Gastrocnemius medialis (tissue), 4 donors: Measurements from ENCODE around the gene CCDC77. TPM values are rescaled to one million over a fixed set of nuclear protein-coding genes. Genes with fewer than 3 reads are reported as not detected.
A peak's percentile ranks its signal among the peaks of the same experiment; 100 is the strongest.

Experiments
- ATAC-seq, 2 donors: fragments of 150-250 bp; one replicate each; pipeline ENCODE4 v1.9.1; 2016
- DNase-seq, 2 donors: peaks; one replicate each; pipeline ENCODE4 v3.0.0-alpha.2; 2019
- H3K27ac ChIP-seq, 4 donors: fragments of 200-600 bp; sonication (generic); 1 replicate in 1 of 4; 2 replicates in 3 of 4; pipeline ENCODE4 v1.5.1; 2016 to 2018; ENCODE audit warnings: mild to moderate bottlenecking in 2 of 4, moderate library complexity in 1 of 4
- H3K27me3 ChIP-seq, 3 donors: fragments of 200-600 bp; sonication (generic) in 2 of 3; 1 replicate in 1 of 3; 2 replicates in 2 of 3; pipeline versions ENCODE4 v1.5.1 to v1.6.0; 2016 to 2019; ENCODE audit warnings: mild to moderate bottlenecking in 1 of 3, moderate library complexity in 1 of 3
- H3K36me3 ChIP-seq, 2 donors: fragments of 200-600 bp; sonication (generic) in 1 of 2; one replicate each; pipeline ENCODE4 v1.5.1; 2017 to 2018
- H3K4me1 ChIP-seq, 2 donors: fragments of 200-600 bp; sonication (generic) in 1 of 2; one replicate each; pipeline ENCODE4 v1.5.1; 2016 to 2017; ENCODE audit warnings: mild to moderate bottlenecking in 2 of 2
- H3K4me3 ChIP-seq, 4 donors: fragments of 200-600 bp; sonication (generic) in 3 of 4; 1 replicate in 1 of 4; 2 replicates in 3 of 4; pipeline ENCODE4 v1.5.1; 2016 to 2019; ENCODE audit warnings: mild to moderate bottlenecking in 2 of 4
- H3K9me3 ChIP-seq, 3 donors: fragments of 200-600 bp; sonication (generic) in 2 of 3; 1 replicate in 1 of 3; 2 replicates in 2 of 3; pipeline ENCODE4 v1.5.1; 2016 to 2019
- CTCF ChIP-seq, 5 experiments: fragments of 450-650 bp in 3 of 5; fragments of 200-600 bp in 2 of 5; sonication (generic) in 2 of 5; IDR thresholded peaks in 4 of 5; conservative IDR thresholded peaks in 1 of 5; 1 replicate in 4 of 5; 2 replicates in 1 of 5; pipeline ENCODE4 v1.5.1; 2016 to 2019; ENCODE audit warnings: antibody characterized with exemption in 5 of 5, mild to moderate bottlenecking in 3 of 5, moderate library complexity in 3 of 5
- POLR2A ChIP-seq, 2 donors: fragments of 450-650 bp; IDR thresholded peaks; one replicate each; pipeline ENCODE4 v1.6.1; 2017; ENCODE audit warnings: antibody characterized with exemption in 2 of 2, mild to moderate bottlenecking in 2 of 2, moderate library complexity in 2 of 2
- in situ Hi-C, 4 donors: fragments of 200-750 bp; cut with MboI; loops; one replicate each; pipeline versions ENCODE4 v1.15.0 to v1.8.0; 2017; ENCODE audit warnings: low sequenced_read_pairs in 4 of 4
- intact Hi-C: fragments of 100-400 bp; cut with DNase I; formaldehyde crosslinking; loops from one replicate; pipeline ENCODE4 v1.15.1; 2023; ENCODE audit warnings: low total_unique reads
- total RNA-seq, 4 donors: library from RNA; depleted of rRNA; stranded (reverse); fragments of >200 nt; gene quantifications; one replicate each; pipeline versions ENCODE4 v1.1.0 to v1.2.3, GENCODE V29; 2016

The CCDC77 gene
- total RNA-seq, 4 donors from 2014 or later = 2.6 to 20.2 (median 7.4) TPM

- H3K4me3 ChIP-seq = no peak overlapping the region
- intact Hi-C loops = loop anchor here (2.0 kb wide), 1 partner anchor 90 kb away; no protein-coding TSS in a partner anchor
- H3K36me3 ChIP-seq = no peaks in the 10 kb centered on the region
- H3K27ac ChIP-seq = no peak overlapping the region
- no peaks in the 10 kb centered on the region for H3K4me1 ChIP-seq
- ATAC-seq (no peak), DNase-seq (no peak)
- H3K27me3 ChIP-seq = no peaks in the 10 kb centered on the region
- H3K9me3 ChIP-seq = no peaks in the 10 kb centered on the region
- TF ChIP-seq POLR2A (IDR thresholded peaks at IDR 0.05) = no peak
- no peak for TF ChIP-seq CTCF (IDR thresholded peaks at IDR 0.05 in 4 of 5, conservative IDR thresholded peaks at IDR 0.05 in 1 of 5)
- in situ Hi-C loops = loop anchor here in 3 of 4 donors (5.0 to 10.0 kb wide), 3 partner anchors 86 to 103 kb away; no protein-coding TSS in a partner anchor
Observed at GRCh38 chr12:449203-449602, 47.8 kb downstream of the CCDC77 start.

DNA sequence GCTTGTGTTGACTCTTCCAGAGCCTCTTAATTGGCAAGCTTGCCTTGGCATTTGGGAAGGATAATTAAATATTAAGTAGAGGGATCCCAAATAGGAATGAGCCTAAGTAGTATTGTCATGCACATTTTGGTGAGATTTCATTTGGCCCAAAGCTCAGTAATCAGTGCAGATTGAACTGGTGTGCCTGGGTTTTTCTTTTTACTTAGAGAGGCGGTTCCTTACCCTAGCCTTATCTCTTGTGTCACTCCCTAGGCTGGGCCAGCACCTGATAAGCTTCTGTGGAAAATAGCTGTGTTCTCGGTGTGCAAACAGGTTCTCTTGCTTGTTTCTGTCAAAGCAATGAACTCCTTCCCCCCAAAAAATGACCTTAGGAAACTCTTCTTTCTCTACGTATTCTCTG, 49.0 kb downstream of the CCDC77 start:
- H3K4me3 ChIP-seq = no peak overlapping the region
- DNase-seq (no peak), ATAC-seq (no peak)
- H3K27me3 ChIP-seq = no peaks in the 10 kb centered on the region
- in situ Hi-C loops (no loop called here), intact Hi-C loops (no loop called here)
- H3K9me3 ChIP-seq = no peaks in the 10 kb centered on the region
- TF ChIP-seq POLR2A (IDR thresholded peaks at IDR 0.05) = no peak
- no peak for TF ChIP-seq CTCF (IDR thresholded peaks at IDR 0.05 in 4 of 5, conservative IDR thresholded peaks at IDR 0.05 in 1 of 5)
- no peaks in the 10 kb centered on the region for H3K4me1 ChIP-seq
- H3K27ac ChIP-seq = no peak overlapping the region
- no peaks in the 10 kb centered on the region for H3K36me3 ChIP-seq

DNA sequence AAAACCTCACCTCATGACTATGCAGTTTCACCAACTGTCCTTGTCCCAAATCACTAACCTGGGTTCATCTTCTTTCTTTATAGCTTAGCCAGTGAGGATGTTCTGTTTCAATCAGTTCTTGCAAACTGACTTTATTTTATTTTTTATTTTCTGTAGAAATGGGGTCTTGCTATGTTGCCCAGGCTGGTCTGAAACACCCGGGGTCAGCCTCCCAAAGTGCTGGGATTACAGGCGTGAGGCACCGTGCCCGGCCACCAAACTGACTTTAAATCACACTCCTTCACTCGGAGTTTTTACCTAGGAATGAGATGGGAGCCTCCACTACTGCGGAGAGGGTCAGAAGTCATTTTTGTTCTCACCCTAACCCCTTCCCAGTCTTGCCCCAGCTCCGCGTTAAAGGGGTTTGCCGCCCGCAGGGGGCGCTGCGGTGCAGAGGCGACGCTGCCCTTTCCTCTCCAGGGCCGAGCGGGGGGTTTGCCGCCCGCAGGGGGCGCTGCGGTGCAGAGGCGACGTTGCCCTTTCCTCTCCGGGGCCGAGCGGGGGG, 51.3 kb downstream of the CCDC77 start:
- intact Hi-C loops (loop anchor here (1.0 kb wide), 1 partner anchor 95 kb away; no protein-coding TSS in a partner anchor), in situ Hi-C loops (no loop called here)
- H3K27ac ChIP-seq = no peak overlapping the region
- no peak overlapping the region for H3K4me3 ChIP-seq
- TF ChIP-seq POLR2A (IDR thresholded peaks at IDR 0.05) (no peak), CTCF (IDR thresholded peaks at IDR 0.05 in 4 of 5, conservative IDR thresholded peaks at IDR 0.05 in 1 of 5) (peak in 2 of 5 experiments; percentile 27 to 32)
- H3K4me1 ChIP-seq = no peaks in the 10 kb centered on the region
- H3K36me3 ChIP-seq = no peaks in the 10 kb centered on the region
- ATAC-seq (no peak), DNase-seq (no peak)
- H3K9me3 ChIP-seq = no peaks in the 10 kb centered on the region
- H3K27me3 ChIP-seq = peaks cover 0 to under 1% (median 0%) of the 10 kb centered on the region in 3 donors

GRCh38 chr12:454833-455232, 53.4 kb downstream of the CCDC77 start:
- no peak for ATAC-seq
- no peaks in the 10 kb centered on the region for H3K36me3 ChIP-seq
- TF ChIP-seq CTCF (IDR thresholded peaks at IDR 0.05 in 4 of 5, conservative IDR thresholded peaks at IDR 0.05 in 1 of 5) = no peak
- no peak for TF ChIP-seq POLR2A (IDR thresholded peaks at IDR 0.05)
- in situ Hi-C loops = loop anchor here in 1 of 4 donors (5.0 kb wide), 1 partner anchor 97 kb away; no protein-coding TSS in a partner anchor
- no peak overlapping the region for H3K4me3 ChIP-seq
- H3K9me3 ChIP-seq = no peaks in the 10 kb centered on the region
- DNase-seq = no peak
- peaks cover 0 to 19% (median 14%) of the 10 kb centered on the region in 3 donors for H3K27me3 ChIP-seq
- peaks cover 0 to 5% of the 10 kb centered on the region in 2 donors for H3K4me1 ChIP-seq
- no peak overlapping the region for H3K27ac ChIP-seq
- intact Hi-C loops = no loop called here
